Uterus (tissue), 2 donors: ENCODE results near the gene VGLL3.

Experiments
- CTCF ChIP-seq, 4 experiments: fragments of 200-600 bp in 2 of 4; fragments of 450-650 bp in 2 of 4; sonication (generic) in 2 of 4; IDR thresholded peaks; one replicate each; pipeline ENCODE4 v1.5.1; 2016 to 2019; ENCODE audit warnings: antibody characterized with exemption in 4 of 4, mild to moderate bottlenecking in 2 of 4, moderate library complexity in 1 of 4
- POLR2A ChIP-seq, 2 donors: fragments of 450-650 bp; IDR thresholded peaks; one replicate each; pipeline ENCODE4 v1.6.1; 2016; ENCODE audit warnings: antibody characterized with exemption in 2 of 2, mild to moderate bottlenecking in 1 of 2, moderate library complexity in 1 of 2

- no peak for TF ChIP-seq CTCF (IDR thresholded peaks at IDR 0.05)
- no peak for TF ChIP-seq POLR2A (IDR thresholded peaks at IDR 0.05)
Measured at GRCh38 chr3:86960550-86960949, 30.4 kb downstream of the VGLL3 start.
